ENCODE measurements around the gene PTPRN2. TPM values are rescaled to one million over a fixed set of nuclear protein-coding genes. Genes with fewer than 3 reads are reported as not detected.
"Not testable (repeated sequence)": the region's sequence is repeated elsewhere in the genome, so short reads cannot be mapped to it uniquely, and the experiment has no call there.

Gene PTPRN2
- total and polyA plus RNA-seq, 3 experiments from 2014 or later: 0.33 to 1.2 (median 0.42) TPM

DNA sequence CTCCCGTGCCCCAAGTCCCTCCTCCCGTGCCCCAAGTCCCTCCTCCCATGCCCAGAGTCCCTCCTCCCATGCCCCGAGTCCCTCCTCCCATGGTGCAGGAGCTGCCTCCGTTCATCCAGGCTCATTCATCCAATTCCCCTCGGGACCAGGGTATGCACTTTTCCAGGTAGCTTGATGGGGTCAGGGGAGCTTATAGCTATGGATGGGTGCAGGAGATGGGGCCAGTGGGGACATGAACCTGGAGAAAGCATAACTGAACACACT is 201.3 kb downstream of the PTPRN2 start:
- POLR2A ChIA-PET: no interaction called here
- Histone ChIP-seq H3K27ac (ENCODE audit: low read depth, low read length) (no peak overlapping the region), H3K27me3 (ENCODE audit: insufficient read depth, low read length, poor library complexity, severe bottlenecking) (no peaks in the 10 kb centered on the region), H3K4me3 (ENCODE audit: low read length) (no peak overlapping the region), H3K4me1 (ENCODE audit: insufficient read depth, low read length) (no peaks in the 10 kb centered on the region), H3K36me3 (ENCODE audit: insufficient read depth, low read length) (no peaks in the 10 kb centered on the region), H3K9me3 (ENCODE audit: low read length) (no peaks in the 10 kb centered on the region)
- H3K4me3 Mint-ChIP-seq: no peak overlapping the region
- peaks cover 3 to 7% of the 10 kb centered on the region in 2 donors for H3K27me3 Mint-ChIP-seq
- H3K4me1 Mint-ChIP-seq: no peaks in the 10 kb centered on the region
- no peak overlapping the region for H3K27ac Mint-ChIP-seq
- H3K9me3 Mint-ChIP-seq: peaks cover 0 to 1% (median 0%) of the 10 kb centered on the region in 5 donors
- DNase-seq: no peak
- H3K36me3 Mint-ChIP-seq: no peaks in the 10 kb centered on the region
- CTCF ChIA-PET: no interaction called here

DNA sequence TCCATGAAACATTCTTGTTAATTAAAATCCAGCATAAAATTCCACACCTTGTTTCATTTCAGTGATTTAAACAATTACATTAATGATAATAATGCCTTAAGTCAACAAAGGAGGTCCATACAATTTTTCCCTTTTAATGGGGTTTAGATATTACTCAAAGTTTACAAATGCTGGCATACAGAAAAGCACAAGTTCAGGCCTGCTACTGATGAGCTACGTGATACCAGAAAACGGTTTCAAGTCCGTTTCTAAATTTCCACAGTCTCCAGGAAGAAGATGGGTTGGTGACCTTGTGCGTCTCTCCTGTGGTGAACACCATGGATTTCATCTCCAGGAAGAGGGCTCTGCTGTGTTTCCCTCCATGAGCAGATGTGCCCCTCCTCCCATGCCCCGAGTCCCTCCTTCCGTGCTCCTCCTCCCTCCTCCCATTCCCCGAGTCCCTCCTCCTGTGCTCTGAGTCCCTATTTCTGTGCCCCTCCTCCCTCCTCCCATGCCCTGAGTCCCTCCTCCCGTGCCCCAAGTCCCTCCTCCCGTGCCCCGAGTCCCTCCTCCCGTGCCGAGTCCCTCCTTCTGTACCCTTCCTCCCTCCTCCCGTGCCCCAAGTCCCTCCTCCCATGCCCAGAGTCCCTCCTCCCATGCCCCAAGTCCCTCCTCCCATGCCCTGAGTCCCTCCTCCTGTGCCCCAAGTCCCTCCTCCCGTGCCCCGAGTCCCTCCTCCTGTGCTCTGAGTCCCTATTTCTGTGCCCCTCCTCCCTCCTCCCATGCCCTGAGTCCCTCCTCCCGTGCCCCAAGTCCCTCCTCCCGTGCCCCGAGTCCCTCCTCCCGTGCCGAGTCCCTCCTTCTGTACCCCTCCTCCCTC is 201.9 kb downstream of the PTPRN2 start:
- H3K4me1 ChIP-seq (ENCODE audit: insufficient read depth, low read length); H3K36me3 ChIP-seq (ENCODE audit: insufficient read depth, low read length); H3K4me1 Mint-ChIP-seq; H3K9me3 ChIP-seq (ENCODE audit: low read length); H3K27ac Mint-ChIP-seq; CTCF ChIA-PET; H3K27ac ChIP-seq (ENCODE audit: low read depth, low read length); H3K4me3 ChIP-seq (ENCODE audit: low read length); DNase-seq; H3K27me3 ChIP-seq (ENCODE audit: insufficient read depth, low read length, poor library complexity, severe bottlenecking); POLR2A ChIA-PET; H3K36me3 Mint-ChIP-seq; H3K9me3 Mint-ChIP-seq; H3K27me3 Mint-ChIP-seq; H3K4me3 Mint-ChIP-seq: not testable (repeated sequence)

DNA sequence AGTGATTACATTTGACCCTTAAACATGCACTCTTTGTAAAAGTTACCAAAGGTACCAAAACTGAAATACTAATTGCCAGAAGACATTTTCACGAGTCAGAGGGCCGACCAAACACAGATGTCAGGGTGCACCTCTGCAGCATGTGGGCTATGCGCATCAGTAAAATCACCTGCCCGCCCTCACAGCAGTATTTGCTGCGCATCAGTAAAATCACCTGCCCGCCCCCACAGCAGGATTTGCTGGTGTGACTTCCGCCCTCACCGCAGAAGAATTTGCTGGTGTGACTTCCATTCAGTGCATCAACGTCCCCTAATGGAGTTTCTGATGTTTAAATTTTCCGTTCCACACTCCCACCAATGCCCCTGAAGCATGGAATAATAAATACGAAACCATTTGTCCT is 202.9 kb downstream of the PTPRN2 start:
- Mint-ChIP-seq H3K9me3 (peaks cover 0 to 10% (median 2%) of the 10 kb centered on the region in 5 donors), H3K27me3 (peaks cover 3 to 7% of the 10 kb centered on the region in 2 donors), H3K4me1 (no peaks in the 10 kb centered on the region), H3K4me3 (no peak overlapping the region), H3K36me3 (no peaks in the 10 kb centered on the region), H3K27ac (no peak overlapping the region)
- ChIA-PET POLR2A (no interaction called here), CTCF (no interaction called here)
- Histone ChIP-seq H3K4me1 (ENCODE audit: insufficient read depth, low read length) (no peaks in the 10 kb centered on the region), H3K9me3 (ENCODE audit: low read length) (no peaks in the 10 kb centered on the region), H3K27ac (ENCODE audit: low read depth, low read length) (no peak overlapping the region), H3K36me3 (ENCODE audit: insufficient read depth, low read length) (no peaks in the 10 kb centered on the region), H3K4me3 (ENCODE audit: low read length) (no peak overlapping the region), H3K27me3 (ENCODE audit: insufficient read depth, low read length, poor library complexity, severe bottlenecking) (no peaks in the 10 kb centered on the region)
- no peak for DNase-seq

DNA sequence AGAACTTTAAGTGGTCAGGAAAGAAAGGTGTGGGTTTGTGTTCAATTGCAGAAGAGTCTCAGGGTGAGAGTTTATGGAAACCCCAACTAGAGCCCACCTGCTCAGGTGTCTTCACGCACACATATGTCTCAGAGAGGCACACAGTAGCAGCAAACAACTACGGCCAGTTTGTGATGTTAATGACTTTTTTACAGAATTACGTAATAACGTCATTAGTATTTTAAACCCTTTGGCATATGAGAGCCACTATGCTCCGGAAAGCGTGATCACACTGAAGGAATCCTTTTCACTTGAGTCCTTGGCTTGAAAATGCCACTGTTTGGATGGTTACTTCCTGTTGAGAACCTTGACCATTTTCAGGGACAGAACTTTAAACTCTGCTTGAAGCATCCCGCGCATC is 204.0 kb downstream of the PTPRN2 start:
- no peaks in the 10 kb centered on the region for H3K36me3 ChIP-seq (ENCODE audit: insufficient read depth, low read length)
- ChIA-PET CTCF (no interaction called here), POLR2A (no interaction called here)
- no peak overlapping the region for H3K27ac ChIP-seq (ENCODE audit: low read depth, low read length)
- no peak overlapping the region for H3K4me3 ChIP-seq (ENCODE audit: low read length)
- H3K4me1 ChIP-seq (ENCODE audit: insufficient read depth, low read length): no peaks in the 10 kb centered on the region
- Mint-ChIP-seq H3K27me3 (peaks cover 3 to 7% of the 10 kb centered on the region in 2 donors), H3K9me3 (peaks cover 0 to 13% (median 2%) of the 10 kb centered on the region in 5 donors), H3K4me1 (no peaks in the 10 kb centered on the region), H3K4me3 (no peak overlapping the region), H3K27ac (no peak overlapping the region), H3K36me3 (no peaks in the 10 kb centered on the region)
- DNase-seq: no peak
- H3K27me3 ChIP-seq (ENCODE audit: insufficient read depth, low read length, poor library complexity, severe bottlenecking): no peaks in the 10 kb centered on the region
- H3K9me3 ChIP-seq (ENCODE audit: low read length): no peaks in the 10 kb centered on the region

DNA sequence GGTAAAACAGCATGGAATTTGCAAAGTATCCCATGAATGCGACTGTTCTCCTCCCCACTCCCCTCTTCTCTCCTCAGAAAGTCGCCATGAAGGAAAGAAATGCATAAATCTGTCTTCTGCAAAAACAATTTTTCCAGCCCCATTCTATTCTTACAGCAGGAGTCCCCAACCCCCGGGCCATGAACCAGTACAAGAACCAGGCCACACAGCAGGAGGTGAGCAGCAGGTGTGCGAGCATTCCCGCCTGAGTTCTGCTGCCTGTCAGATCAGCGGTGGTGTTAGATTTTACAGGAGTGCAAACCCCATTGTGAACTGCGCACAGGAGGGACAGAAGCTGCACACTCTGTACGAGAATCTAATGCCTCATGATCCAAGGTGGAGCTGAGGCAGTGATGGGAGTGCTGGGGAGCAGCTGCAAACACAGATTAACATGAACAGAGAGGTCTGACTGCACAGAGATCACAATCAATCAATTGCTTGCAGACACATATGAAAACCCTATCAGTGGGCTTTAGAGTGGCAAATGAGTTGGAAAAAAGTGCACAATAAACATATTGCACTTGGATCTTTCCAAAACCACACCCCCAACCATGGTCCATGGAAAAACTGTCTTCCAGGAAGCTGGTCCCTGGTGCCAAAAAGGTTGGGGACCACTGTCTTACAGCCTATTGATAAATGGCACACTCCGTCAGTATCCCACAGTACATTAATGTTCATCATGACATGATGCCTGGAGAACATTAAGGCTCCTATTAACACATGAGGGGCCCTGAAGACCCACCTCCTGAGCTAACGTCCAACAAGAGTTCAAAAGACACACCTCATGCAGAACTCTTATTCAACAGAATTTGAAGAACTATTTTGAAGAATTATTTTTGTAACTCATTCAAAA is 205.0 kb downstream of the PTPRN2 start:
- no peak for DNase-seq
- Mint-ChIP-seq H3K4me1 (no peaks in the 10 kb centered on the region), H3K4me3 (no peak overlapping the region), H3K36me3 (no peaks in the 10 kb centered on the region), H3K27ac (no peak overlapping the region), H3K27me3 (peaks cover 1 to 7% of the 10 kb centered on the region in 2 donors), H3K9me3 (peaks cover 0 to 13% (median 2%) of the 10 kb centered on the region in 5 donors)
- H3K9me3 ChIP-seq (ENCODE audit: low read length): no peaks in the 10 kb centered on the region
- H3K4me1 ChIP-seq (ENCODE audit: insufficient read depth, low read length): no peaks in the 10 kb centered on the region
- H3K36me3 ChIP-seq (ENCODE audit: insufficient read depth, low read length): no peaks in the 10 kb centered on the region
- CTCF ChIA-PET: no interaction called here
- no peak overlapping the region for H3K27ac ChIP-seq (ENCODE audit: low read depth, low read length)
- H3K27me3 ChIP-seq (ENCODE audit: insufficient read depth, low read length, poor library complexity, severe bottlenecking): no peaks in the 10 kb centered on the region
- POLR2A ChIA-PET: no interaction called here
- H3K4me3 ChIP-seq (ENCODE audit: low read length): no peak overlapping the region

DNA sequence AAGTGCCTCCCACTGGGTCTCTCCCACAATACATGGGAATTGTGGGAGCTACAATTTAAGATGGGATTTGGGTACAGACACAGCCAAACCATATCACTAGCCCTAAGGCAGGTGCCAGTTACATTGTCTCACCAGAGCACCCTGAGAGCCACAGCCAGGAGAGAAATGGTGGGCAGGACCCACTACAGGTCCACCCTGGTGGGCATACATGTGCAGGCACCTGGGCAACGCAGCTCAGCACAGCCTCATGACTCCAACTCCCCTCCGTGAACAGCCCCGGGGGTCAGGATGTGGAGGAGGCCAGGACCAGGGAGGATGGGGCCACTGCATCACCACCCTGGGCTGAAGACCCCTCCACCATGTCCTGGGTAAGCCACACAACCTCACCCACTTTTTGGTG is 205.7 kb downstream of the PTPRN2 start:
- peaks cover 0 to 13% (median 2%) of the 10 kb centered on the region in 5 donors for H3K9me3 Mint-ChIP-seq
- no peak overlapping the region for H3K27ac ChIP-seq (ENCODE audit: low read depth, low read length)
- H3K4me1 ChIP-seq (ENCODE audit: insufficient read depth, low read length): no peaks in the 10 kb centered on the region
- H3K4me1 Mint-ChIP-seq: no peaks in the 10 kb centered on the region
- H3K4me3 Mint-ChIP-seq: no peak overlapping the region
- ChIA-PET POLR2A (no interaction called here), CTCF (no interaction called here)
- no peaks in the 10 kb centered on the region for H3K36me3 Mint-ChIP-seq
- no peak overlapping the region for H3K27ac Mint-ChIP-seq
- H3K4me3 ChIP-seq (ENCODE audit: low read length): no peak overlapping the region
- peaks cover 5 to 10% of the 10 kb centered on the region in 2 donors for H3K27me3 Mint-ChIP-seq
- DNase-seq: no peak
- no peaks in the 10 kb centered on the region for H3K9me3 ChIP-seq (ENCODE audit: low read length)
- H3K27me3 ChIP-seq (ENCODE audit: insufficient read depth, low read length, poor library complexity, severe bottlenecking): no peaks in the 10 kb centered on the region
- no peaks in the 10 kb centered on the region for H3K36me3 ChIP-seq (ENCODE audit: insufficient read depth, low read length)

DNA sequence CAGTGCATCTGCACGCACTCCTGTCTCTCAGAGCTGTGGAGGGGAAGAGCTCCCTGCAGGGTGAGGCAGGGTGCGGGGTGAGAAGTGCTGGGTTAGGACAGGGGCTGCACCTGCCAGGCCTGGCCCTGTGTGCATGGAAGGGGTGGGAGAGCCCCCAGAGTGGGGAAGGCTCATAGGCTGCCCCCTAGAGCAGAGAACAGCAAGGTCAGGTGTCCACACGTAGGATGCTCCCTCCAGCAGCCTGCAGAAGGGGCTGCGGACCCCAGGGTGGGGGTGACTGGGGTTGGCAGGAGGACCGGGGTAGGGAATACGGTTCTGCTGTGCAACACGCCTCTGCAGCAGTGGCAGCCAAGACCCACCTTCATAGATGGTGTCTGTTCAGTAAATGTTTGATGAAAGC is 208.6 kb downstream of the PTPRN2 start:
- no peaks in the 10 kb centered on the region for H3K9me3 ChIP-seq (ENCODE audit: low read length)
- no peak for DNase-seq
- POLR2A ChIA-PET: no interaction called here

DNA sequence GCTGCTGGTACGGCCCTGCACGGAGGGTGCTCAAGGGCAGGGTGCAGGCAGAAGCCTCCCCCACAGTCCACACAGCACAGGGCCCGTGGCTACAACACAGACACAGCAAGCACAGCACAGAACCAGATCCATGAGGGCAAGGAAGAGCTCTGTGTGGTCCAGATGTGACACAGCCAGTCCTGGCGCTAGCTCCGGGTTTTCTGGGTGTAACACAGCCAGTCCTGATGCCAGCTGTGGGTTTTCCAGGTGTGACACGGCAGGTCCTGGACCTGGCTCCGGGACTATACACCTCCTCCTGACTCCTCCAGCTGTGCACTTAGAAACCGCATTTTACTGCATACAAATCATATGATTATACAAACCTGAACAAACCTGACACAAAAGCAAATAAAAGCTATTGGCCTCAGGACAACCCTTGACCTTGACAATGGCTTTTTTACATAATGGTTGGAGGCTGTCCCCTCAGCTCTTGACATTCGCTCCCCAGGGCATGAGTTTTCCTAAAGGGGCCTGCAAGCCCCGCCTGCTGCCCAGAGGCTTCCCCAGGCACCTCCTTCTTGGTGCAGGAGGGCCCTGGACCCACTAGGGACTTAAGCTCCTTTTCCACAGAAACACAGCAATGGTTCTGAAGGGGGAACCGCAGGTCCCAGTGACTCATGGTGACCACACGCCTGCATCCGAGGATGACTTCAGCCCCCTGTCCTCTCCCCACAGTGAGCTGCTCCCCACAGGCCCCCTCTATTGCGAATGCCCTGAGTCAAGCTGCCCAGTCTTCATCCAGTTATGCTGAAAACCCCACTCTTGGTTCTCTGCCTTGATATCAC is 209.6 kb downstream of the PTPRN2 start:
- Mint-ChIP-seq H3K27me3 (peaks cover 10 to 23% of the 10 kb centered on the region in 2 donors), H3K4me3 (no peak overlapping the region), H3K4me1 (peaks cover 0 to 8% (median 6%) of the 10 kb centered on the region in 3 donors), H3K27ac (peak overlapping the region in 3 of 8 donors; percentile 37 to 68 (median 63)), H3K36me3 (no peaks in the 10 kb centered on the region), H3K9me3 (peaks cover 0 to 13% (median 2%) of the 10 kb centered on the region in 5 donors)
- CTCF ChIA-PET: no interaction called here
- Histone ChIP-seq H3K36me3 (ENCODE audit: insufficient read depth, low read length) (no peaks in the 10 kb centered on the region), H3K4me1 (ENCODE audit: insufficient read depth, low read length) (no peaks in the 10 kb centered on the region), H3K27ac (ENCODE audit: low read depth, low read length) (no peak overlapping the region), H3K27me3 (ENCODE audit: insufficient read depth, low read length, poor library complexity, severe bottlenecking) (no peaks in the 10 kb centered on the region), H3K9me3 (ENCODE audit: low read length) (no peaks in the 10 kb centered on the region), H3K4me3 (ENCODE audit: low read length) (no peak overlapping the region)
- POLR2A ChIA-PET: no interaction called here
- no peak for DNase-seq

More for the DNA sequence above, 208.6 kb downstream of the PTPRN2 start:
- Mint-ChIP-seq H3K27ac (no peak overlapping the region), H3K9me3 (peaks cover 0 to 13% (median 2%) of the 10 kb centered on the region in 5 donors), H3K4me1 (peaks cover 0 to 8% (median 6%) of the 10 kb centered on the region in 3 donors), H3K27me3 (peaks cover 5 to 14% of the 10 kb centered on the region in 2 donors), H3K36me3 (no peaks in the 10 kb centered on the region), H3K4me3 (no peak overlapping the region)
- Histone ChIP-seq H3K4me3 (ENCODE audit: low read length) (no peak overlapping the region), H3K27me3 (ENCODE audit: insufficient read depth, low read length, poor library complexity, severe bottlenecking) (no peaks in the 10 kb centered on the region), H3K27ac (ENCODE audit: low read depth, low read length) (no peak overlapping the region), H3K36me3 (ENCODE audit: insufficient read depth, low read length) (no peaks in the 10 kb centered on the region), H3K4me1 (ENCODE audit: insufficient read depth, low read length) (no peaks in the 10 kb centered on the region)
- CTCF ChIA-PET: no interaction called here

Data from CD8-positive, alpha-beta memory T cell (primary cell).